Left hindlimb (tissue), 1 donor: ENCODE results near the gene ZNF813.
A peak's percentile ranks its signal among the peaks of the same experiment; 100 is the strongest.
"Not testable (repeated sequence)": the region's sequence is repeated elsewhere in the genome, so short reads cannot be mapped to it uniquely, and the experiment has no call there.

ENCODE experiments used
- DNase-seq: peaks from one replicate; pipeline ENCODE4 v3.0.0-alpha.2; 2018

The ZNF813 gene

DNA sequence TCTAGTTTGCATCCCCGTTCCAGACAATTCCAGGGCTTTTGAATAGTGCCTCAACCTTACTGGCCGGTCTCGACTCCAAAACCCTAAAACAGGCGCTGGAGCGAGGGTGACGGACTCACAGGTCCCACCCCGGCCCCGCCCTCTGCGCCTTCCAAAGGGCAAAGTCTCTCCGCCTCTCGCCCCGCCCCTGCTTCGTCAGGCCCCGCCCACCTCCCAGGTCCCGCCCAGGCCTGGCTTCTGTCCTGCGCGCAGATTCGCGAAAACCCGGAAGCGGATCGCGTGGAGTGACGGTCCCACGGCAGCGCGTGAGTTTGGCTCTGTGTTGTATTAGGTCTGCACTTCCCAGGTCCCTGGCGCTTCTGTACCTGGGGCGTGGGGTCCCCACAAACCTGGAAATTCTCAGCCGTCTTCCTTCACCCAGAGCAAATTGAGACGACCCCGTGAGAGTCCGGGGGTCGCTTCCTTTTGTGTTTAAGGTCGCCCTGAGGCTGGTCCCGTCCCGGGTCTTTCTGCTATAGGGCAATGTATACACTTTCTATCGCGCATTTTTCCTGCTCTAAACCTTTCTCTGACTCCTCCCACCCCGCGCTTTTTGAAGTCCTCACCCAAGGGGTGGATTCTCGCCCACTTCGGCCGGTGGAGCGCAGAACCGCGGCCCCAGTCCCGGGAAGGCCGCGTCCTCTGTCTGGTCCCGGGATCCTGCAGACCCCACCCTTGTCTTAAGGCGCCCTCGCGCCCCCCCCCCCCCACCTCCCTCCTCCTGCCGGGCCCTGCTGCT is at the start of gene ZNF813:
ZNF813 (plus strand) TSS at position 249 of the 778 bp plus-strand sequence. CDS start 16,090 bp downstream, outside the sequence.
- DNase-seq = peak; percentile 93

DNA sequence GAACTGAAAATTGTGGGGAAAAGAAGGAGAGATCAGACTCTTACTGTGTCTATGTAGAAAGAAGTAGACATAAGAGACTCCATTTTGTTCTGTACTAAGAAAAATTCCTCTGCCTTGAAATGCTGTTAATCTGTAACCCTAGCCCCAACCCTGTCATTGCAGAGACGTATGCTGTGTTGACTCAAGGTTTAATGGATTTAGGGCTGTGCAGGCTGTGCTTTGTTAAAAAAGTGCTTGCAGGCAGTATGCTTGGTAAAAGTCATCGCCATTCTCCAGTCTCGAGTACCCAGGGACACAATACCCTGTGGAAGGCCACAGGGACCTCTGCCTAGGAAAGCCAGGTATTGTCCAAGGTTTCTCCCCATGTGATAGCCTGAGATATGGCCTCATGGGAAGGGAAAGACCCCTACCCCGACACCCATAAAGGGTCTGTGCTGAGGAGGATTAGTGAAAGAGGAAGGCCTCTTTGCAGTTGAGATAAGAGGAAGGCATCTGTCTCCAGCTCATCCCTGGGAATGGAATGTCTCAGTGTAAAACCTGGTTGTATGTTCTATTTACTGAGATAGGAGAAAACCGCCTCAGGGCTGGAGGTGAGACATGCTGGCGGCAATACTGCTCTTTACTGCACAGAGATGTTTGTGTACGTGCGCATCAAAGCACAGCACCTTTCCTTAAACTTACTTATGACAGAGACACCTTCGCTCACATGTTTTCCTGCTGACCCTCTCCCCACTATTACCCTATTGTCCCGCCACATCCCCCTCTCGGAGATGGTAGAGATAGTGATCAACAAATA is 46.8 kb upstream of the ZNF813 start:
- not testable (repeated sequence) for DNase-seq

DNA sequence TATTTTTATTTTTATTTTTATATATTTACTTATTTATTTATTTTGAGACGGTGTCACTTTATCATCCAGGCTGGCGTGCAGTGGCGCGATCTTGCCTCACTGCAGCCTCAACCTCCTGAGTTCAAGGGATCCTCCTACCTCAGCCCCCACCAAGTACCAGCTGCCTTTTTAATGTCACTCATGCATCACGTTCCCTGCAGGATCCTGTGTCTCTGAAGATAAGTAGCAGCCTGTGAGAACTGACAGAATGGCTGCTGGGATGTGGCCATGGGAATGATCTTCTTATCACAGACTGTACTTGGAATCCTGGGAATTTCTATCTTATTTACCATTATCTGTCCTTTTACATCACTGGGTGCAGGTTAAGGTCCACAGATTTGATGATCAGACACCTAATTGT is 45.0 kb upstream of the ZNF813 start:
- no peak for DNase-seq

DNA sequence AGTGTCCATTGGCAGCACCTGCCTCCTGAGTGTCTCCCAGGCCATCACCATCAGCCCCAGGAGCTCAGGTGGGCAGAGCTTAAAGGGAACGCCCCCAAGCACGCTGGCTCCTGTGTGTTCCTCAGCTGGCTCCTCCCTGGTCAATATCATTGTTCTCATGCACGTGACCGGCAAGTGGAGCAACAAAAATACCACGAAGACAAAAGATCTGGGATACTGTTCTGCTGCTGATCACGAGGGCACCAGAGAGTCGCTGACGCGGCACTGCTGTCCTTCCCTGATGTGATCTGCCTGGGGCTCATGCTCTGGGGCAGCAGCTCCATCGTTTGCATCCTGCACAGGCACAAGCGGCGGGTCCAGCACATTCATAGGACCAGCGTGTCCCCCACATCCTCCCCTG is 44.5 kb upstream of the ZNF813 start:
- DNase-seq = not testable (repeated sequence)

DNA sequence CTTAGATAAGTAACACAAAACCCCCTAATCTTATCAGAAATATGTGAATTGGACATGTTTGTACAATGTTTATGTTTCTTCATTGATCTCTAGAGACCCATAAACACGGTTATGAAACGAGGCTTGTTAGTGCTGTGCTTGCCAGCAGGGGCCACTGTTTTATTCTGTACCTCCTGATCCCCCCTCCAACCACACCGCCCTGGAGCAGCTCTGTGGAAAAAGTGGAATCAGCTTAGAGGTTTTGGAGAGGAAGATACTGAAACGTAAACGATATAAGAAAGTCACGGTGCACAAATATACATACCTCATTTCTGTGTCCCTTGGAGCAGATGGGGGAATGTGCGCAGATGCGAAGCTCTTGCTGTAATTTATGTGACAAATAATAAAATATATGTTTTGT is 43.9 kb upstream of the ZNF813 start:
- not testable (repeated sequence) for DNase-seq

DNA sequence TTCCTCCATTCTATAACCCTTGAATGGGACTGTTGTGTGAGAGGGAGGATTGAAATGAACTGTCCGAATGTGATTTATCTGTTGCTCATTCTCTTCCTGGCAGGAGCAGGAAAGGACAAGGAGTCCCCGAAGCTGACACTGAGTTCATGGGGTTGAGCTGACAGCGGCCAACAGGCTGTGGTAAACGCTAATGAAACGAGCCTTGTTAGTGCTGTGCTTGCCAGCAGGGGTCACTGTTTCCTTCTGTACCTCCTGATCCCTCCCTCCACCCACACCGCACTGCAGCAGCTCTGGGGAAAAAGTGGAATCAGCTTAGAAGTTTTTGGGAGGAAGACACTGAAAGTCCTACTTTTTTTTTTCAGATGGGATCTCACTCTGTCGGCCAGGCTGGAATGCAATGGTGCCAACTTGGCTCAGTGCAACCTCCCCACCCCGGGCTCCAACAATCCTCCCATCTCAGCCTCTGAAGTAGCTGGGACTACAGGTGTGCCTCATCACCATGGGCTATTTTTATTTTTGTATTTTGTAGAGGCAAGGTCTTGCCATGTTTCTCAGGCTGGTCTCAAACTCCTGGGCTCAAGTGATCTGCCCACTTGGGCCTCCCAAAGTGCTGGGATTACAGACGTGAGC is 42.5 kb upstream of the ZNF813 start:
- DNase-seq = peak; percentile 66

DNA sequence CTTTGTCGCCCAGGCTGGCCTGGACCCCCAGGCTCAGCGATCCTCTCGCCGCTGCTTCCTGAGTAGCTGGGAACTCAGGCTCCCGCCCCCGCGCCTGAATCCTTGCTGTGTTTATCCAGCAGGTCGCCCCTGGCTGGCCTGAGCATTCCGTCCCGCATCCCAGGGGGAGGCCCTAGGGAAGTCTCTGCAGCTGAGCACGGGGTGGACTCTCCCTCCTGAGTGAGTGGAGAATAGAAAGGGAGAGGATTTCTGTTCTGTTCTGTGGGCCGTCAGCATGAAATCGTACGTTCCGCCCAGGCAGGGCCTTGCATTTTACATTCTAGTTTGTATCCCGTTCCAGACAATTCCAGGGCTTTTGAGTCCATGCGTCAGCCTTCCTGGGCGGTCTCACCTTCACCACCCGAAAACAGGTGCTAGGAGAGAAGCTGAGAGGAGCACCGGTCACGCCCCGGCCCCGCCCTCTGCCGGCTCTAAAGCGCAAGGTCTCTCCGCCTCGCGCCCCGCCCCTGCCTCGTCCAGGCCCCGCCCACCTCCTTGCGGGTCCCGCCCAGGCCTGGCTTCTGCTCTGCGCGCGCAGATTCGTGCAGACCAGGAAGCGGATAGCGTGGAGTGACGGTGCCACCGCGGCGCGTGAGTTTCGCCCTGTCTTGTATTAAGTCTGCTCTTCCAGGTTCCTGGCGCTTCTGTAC is 36.0 kb upstream of the ZNF813 start, which contains the start of gene ZNF761:
ZNF761 (plus strand) TSS at position 586 of the 689 bp plus-strand sequence. CDS start 15,285 bp downstream, outside the sequence.
- DNase-seq = peak; percentile 94

DNA sequence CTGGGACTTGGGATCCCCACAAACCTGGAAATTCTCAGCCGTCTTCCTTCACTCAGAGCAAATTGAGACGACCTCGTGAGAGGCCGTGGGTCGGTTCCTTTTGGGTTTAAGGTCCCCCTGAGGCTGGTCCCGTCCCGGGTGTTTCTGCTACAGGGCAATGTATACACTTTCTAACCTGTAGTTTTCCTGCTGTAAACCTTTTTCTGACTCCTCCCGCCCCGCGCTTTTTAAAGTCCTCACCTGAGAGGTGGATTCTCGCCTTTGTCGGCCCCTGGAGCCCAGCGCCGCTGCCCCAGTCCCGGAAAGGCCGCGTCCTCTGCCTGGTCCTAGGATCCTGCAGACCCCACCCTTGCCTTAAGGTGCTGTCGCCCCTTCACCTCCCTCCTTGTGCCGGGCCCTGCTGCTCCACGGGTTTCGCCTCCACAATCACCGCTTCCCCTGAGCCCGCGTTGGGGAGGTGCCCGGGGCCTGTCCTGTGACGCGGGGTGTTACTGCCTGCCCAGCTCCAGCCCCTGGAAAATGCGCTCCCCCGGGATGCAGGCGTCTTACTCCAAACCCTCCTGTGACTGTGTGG is 35.4 kb upstream of the ZNF813 start:
- peak; percentile 31 for DNase-seq

DNA sequence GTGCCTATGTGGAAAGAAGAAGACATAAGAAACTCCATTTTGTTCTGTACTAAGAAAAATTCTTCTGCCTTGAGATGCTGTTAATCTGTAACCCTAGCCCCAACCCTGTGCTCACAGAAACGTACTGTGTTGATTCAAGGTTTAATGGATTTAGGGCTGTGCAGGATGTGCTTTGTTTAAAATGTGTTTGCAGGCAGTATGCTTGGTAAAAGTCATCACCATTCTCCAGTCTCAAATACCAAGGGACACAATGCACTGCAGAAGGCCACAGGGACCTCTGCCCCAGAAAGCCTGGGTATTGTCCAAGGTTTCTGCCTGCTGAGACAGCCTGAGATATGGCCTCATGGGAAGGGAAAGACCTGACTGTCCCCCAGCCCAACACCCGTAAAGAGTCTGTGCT is 23.7 kb upstream of the ZNF813 start:
- not testable (repeated sequence) for DNase-seq

DNA sequence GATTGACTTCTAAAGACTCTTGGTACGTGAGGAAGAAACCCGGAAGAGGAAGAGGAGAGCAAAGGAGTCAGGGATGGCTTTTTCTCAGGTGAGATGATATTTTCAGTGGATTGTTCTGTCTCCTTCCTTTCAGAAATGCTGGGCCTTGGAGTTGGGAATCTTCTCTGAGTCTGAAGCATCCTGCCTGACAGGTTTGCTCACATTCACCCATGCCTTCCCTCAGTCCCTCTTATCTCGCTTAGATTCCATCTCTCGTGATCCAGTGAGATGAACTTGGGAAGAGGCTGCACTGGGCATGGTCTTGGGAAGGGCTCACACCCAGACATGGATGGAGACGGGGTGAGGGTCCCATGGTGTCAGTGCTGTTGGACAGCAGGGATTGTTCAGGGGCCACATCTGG is 20.3 kb upstream of the ZNF813 start:
- DNase-seq = not testable (repeated sequence)

DNA sequence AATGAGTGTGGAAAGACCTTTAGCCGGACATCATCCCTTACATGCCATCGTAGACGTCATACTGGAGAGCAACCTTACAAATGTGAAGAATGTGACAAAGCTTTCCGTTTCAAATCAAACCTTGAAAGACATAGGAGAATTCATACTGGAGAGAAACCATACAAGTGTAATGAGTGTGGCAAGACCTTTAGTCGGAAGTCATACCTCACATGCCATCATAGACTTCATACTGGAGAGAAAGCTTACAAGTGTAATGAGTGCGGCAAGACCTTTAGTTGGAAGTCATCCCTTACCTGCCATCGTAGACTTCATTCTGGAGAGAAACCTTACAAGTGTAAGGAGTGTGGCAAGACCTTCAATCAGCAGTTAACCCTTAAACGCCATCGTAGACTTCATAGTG is 11.7 kb upstream of the ZNF813 start:
- no peak for DNase-seq

DNA sequence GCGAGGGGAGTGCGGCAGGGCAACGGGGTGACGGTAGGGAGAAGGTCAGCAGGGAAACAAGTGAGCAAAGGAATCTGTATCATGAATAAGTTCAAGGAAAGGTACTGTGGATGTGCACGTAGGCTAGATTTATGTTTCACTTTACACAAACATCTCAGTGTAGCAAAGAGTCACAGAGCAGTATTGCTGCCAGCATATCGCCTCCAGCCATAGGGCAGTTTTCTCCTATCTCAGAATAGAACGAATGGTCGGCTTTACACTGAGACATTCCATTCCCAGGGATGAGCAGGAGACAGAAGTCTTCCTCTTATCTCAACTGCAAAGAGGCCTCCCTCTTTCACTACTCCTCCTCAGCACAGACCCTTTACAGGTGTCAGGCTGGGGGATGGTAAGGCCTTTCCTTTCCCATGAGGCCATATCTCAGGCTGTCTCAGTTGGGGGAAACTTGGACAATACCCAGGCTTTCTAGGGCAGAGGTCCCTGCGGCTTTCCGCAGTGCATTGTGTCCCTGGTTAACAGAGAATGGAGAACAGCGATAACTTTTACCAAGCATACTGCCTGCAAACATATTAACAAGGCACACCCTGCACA is 7.3 kb upstream of the ZNF813 start:
- not testable (repeated sequence) for DNase-seq

DNA sequence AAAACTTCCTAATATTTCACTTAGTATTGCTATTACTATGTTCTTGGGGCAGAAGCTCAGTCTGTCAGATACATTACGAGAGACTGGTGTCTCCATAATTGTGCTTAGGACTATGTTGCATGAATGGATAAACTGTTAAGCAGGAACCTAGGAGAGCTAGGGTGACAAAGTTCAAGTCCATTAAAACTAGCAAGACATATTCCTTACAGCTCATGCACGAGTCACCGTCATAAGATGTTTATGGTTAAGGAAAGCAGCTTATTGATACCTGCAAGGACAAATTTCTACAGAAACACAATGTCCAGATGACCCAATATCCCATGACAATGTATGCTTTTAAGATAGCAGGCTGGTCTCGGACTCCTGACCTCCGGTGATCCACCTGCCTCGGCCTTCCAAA is 5.7 kb upstream of the ZNF813 start:
- DNase-seq = no peak

DNA sequence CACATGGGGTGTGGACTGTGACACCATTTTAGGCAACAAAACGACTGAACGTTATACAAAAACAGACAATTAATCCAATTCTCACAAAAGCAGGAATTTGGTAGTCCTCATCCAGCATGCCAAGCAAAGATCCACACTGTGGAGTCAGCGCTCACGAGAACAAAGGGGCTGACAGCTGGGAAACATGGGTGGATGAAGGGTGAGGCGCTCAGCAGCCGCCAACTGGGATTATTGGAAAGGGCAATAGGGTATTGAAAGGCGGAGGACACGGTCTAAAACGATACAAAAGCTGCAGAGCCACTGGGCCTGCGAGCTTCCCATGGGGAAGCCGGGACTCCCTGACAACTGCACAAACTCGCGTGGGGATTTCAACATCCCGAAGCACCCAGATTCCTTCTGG is 4.7 kb upstream of the ZNF813 start:
- no peak for DNase-seq

DNA sequence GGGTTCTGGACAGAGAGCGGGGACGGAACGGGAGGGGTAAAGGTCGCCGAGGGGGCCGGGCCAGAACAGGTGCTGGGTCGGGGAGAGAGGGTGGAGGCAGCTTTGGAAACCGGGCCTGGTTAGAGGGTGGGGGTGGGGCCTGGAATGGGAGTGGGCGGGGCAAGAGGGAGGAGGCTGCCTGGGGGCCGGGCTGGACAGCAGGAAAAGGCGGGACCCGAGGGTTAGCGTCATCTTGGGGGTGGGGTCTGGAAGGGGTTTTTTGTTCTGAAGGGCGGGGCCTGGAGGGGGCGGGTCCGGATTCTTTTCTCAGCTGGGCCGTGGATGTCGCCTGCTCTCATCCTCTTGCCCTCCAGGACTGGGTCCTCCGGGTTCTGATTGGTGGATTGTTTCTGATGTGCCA is 4.3 kb upstream of the ZNF813 start:
- DNase-seq = peak; percentile 60

DNA sequence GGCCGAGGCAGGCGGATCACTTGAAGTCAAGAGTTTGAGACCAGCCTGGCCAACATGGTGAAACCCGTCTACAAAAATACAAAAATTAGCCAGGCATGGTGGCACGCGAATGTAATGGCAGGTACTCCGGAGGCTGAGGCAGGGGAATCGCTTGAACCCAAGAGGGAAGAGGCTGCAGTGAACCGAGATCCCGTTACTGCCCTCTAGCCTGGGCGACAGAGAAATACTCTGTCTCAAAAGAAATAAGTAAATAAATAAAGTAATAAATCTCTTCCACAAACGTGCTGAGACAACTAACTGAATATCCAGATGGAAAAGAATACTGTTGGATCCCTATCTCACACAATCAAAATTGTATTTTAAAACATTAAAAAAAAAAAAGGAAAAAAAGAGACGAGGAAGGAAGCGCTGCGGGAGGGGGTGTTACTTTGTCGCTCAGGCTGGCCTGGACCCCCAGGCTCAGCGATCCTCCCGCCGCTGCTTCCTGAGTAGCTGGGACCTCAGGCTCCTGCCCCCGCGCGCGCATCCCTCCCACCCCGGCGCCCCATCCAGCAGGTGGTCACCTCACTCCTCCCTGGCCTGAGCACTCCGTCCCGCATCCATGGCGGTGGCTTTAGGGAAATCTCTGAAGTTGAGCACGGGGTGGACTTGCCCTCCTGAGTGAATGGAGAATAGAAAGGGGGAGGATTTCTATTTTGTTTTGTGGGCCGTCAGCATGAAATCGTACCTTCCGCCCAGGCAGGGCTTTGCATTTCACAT is 628 bp upstream of the ZNF813 start:
- DNase-seq = no peak

DNA sequence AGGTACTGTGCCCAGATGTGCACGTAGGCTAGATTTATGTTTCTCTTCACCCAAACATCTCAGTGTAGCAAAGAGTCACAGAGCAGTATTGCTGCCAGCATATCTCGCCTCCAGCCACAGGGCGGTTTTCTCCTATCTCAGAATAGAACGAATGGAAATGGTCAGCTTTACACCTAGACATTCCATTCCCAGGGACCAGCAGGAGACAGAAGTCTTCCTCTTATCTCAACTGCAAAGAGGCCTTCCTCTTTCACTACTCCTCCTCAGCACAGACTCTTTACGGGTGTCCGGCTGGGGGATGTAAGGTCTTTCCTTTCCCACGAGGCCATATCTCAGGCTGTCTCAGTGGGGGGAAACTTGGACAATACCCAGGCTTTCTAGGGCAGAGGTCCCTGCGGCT is 1.1 kb downstream of the ZNF813 start:
- DNase-seq = not testable (repeated sequence)

DNA sequence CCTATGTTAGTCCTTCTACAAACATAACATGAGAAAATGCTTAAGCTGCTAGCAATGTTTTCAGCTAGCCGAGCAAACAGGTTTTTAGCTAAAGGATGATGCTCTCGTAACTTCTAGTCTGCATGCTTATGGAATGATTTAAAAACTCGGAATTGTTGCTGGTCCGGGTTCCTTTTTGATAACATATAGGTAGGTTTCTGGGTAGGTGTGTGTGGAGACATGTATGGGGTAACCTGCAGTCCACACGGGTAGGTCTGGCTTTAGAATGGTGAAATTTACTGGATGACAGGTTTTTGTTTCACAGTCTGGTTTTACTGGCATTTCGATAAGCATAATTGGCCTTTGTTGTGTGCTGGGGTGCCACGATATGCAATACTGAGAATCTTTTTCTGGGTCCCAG is 4.4 kb downstream of the ZNF813 start:
- no peak for DNase-seq

DNA sequence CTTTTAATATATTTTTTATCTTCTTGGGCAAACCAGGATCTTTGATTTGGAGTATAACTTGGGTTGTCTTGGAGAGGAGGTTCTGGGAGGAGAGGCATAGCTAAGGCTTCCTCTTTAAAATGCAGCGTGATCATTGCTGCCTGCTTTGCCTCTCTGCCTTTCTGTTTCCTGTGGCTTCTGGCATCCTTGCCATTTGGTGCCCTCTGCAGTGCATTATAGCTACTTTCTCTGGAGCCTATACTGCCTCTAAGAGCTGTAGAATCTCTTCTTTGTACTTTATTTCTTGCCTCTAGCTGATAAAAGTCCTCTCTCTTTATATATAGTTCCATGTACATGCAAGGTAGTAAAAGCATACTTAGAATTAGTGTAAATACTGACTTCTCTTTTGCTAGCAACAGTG is 7.3 kb downstream of the ZNF813 start:
- not testable (repeated sequence) for DNase-seq

DNA sequence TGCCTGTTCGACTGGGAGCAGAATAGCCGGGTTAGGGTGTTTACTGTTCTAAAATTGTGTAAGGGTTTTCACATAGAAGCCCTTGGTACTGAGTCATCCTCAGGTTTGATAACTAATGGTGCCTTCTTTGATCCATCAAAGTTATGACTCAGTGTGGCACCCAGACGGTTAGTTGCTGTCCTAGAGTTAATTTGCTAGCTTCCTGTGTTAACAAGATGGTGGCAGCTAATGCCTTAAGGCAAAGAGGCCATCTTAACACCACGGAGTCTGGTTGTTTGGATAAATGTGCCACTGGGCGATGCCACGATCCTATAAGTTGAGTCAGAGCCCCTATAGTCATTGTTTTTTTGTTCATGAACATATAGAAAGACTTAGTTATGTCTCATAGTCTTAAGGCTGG is 7.9 kb downstream of the ZNF813 start:
- not testable (repeated sequence) for DNase-seq

DNA sequence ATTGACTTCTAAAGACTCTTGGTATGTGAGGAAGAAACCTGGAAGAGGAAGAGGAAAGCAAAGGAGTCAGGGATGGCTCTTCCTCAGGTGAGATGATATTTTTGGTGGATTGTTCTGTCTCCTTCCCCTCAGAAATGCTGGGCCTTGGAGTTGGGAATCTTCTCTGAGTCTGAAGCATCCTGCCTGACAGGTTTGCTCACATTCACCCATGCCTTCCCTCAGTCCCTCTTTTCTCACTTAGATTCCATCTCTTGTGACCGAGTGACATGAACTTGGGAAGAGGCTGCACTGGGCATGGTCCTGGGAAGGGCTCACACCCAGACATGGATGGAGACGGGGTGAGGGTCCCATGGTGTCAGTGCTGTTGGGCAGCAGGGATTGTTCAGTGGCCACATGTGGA is 16.2 kb downstream of the ZNF813 start:
- not testable (repeated sequence) for DNase-seq
